Epithelial cell of proximal tubule (primary cell): ENCODE measurements around the gene BLNK. TPM values are rescaled to one million over a fixed set of nuclear protein-coding genes. Genes with fewer than 3 reads are reported as not detected.

ENCODE experiments used
- DNase-seq: peaks from one replicate; pipeline ENCODE4 v3.0.0-alpha.2; 2011; ENCODE audit warnings: low read depth
- H3K4me3 ChIP-seq: 2 replicates; pipeline ENCODE4 v1.5.1; 2011; ENCODE audit warnings: low read depth, mild to moderate bottlenecking, low read length
- CTCF ChIP-seq: conservative IDR thresholded peaks from 2 replicates; pipeline ENCODE4 v1.5.1; 2012; ENCODE audit warnings: low read depth, mild to moderate bottlenecking, low read length
- total RNA-seq: library from RNA; depleted of rRNA; stranded (reverse); fragments of >200 nt; gene quantifications from 2 replicates; pipeline ENCODE4 v1.2.3, GENCODE V29; 2015

Gene BLNK
- total RNA-seq, 1 donor from 2014 or later = 0.12 TPM

- no peak for DNase-seq
- H3K4me3 ChIP-seq = no peak overlapping the region
- TF ChIP-seq CTCF = no peak
Observed at GRCh38 chr10:96218826-96219225, 52.5 kb downstream of the BLNK start.

- no peak for TF ChIP-seq CTCF
- DNase-seq = no peak
- no peak overlapping the region for H3K4me3 ChIP-seq
Observed at GRCh38 chr10:96217711-96218110, 53.7 kb downstream of the BLNK start.

- no peak overlapping the region for H3K4me3 ChIP-seq
- TF ChIP-seq CTCF = no peak
- DNase-seq = no peak
Observed at GRCh38 chr10:96216775-96217174, 54.6 kb downstream of the BLNK start.

GRCh38 chr10:96212911-96213310 is 58.5 kb downstream of the BLNK start:
- no peak overlapping the region for H3K4me3 ChIP-seq
- TF ChIP-seq CTCF = no peak
- no peak for DNase-seq

- no peak overlapping the region for H3K4me3 ChIP-seq
- DNase-seq = no peak
- no peak for TF ChIP-seq CTCF
Observed at GRCh38 chr10:96211764-96212163, 59.6 kb downstream of the BLNK start.

- TF ChIP-seq CTCF = no peak
- no peak overlapping the region for H3K4me3 ChIP-seq
- no peak for DNase-seq
Observed at GRCh38 chr10:96208946-96209345, 62.4 kb downstream of the BLNK start.

GRCh38 chr10:96208271-96208670 is 63.1 kb downstream of the BLNK start:
- no peak for DNase-seq
- H3K4me3 ChIP-seq = no peak overlapping the region
- TF ChIP-seq CTCF = no peak
